ENCODE results near the gene MAGI2.
"Not testable (repeated sequence)": the region's sequence is repeated elsewhere in the genome, so short reads cannot be mapped to it uniquely, and the experiment has no call there.

MAGI2 gene

DNA sequence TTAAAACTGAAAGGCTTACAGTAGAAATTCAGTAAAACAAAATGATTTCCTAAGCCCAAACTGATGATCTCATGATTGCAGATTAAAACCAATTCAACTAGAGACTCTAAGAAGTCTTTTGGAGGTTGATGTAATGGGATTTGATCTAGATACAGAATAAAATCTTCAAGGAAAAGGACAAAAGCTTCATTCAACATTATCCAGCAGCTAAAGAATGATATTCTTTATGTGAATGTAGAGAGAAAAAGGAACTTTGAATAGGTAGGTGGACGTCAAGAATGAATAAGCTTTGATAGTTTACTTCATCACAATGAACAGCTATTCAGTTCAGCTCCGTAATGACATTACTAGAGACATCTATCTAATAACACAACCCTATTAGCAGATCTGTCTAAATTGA is 910.5 kb downstream of the MAGI2 start:
- DNase-seq (ENCODE audit: low read depth, low spot score), result no peak
- H3K27ac ChIP-seq, result no peak overlapping the region

DNA sequence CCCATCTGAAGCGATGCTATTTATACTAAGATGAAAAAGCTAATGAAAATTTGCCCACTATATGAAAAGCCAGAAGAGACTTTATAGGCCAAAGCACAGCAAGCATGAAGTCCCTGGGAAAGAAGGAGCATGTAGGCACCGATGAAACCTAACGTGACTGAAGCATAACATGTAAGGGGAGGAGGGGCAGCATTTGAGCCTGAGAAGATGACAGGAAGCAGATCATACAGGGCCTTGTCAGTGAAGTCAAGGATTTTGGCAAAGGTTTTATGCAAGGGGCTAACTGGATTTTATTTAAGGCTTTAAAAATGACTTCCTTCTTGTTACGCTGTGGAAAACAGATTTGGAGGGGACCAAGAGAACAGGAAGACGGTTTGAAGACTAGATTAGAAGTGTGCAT is 910.9 kb downstream of the MAGI2 start:
- H3K27ac ChIP-seq, result no peak overlapping the region
- DNase-seq (ENCODE audit: low read depth, low spot score), result no peak

DNA sequence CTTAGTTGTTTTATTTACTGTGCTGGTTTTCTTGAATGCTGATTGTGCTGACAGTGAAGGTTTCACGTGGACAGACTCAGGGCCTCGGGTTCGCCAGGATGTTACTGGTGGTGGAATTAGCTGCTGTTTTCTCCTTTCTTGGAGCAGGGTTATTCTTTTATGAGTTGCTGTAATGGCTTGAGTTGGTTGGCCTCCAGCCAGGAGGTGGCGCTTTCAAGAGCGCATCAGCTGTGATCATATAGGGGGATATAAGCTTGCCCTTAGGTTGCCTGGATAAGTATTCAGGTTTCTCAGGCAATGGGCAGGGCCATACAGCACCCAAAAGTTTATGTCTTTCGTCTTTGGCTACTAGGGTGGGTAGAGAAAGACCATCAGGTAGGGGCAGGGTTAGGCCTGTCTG is 913.6 kb downstream of the MAGI2 start:
- DNase-seq (ENCODE audit: low read depth, low spot score), result no peak
- H3K27ac ChIP-seq, result no peak overlapping the region

DNA sequence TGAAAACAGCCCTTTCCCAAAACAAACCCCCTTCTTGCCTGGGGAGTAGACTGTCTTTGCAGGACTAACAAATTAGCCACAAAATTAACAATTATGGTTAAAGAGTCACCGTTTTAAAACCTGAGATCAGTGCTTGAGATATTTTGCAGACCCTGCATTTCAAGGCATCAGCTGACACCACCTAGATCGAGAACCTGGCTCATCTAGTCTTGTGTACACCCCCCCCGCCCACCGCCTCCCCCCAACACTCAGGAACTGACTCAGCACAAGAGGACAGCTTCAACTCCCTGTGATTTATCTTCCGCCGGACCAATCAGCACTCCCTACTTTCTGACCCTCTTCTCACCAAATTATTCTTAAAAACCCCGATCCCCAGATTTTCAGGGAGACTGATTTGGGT is 917.8 kb downstream of the MAGI2 start:
- H3K27ac ChIP-seq, result no peak overlapping the region
- no peak for DNase-seq (ENCODE audit: low read depth, low spot score)

DNA sequence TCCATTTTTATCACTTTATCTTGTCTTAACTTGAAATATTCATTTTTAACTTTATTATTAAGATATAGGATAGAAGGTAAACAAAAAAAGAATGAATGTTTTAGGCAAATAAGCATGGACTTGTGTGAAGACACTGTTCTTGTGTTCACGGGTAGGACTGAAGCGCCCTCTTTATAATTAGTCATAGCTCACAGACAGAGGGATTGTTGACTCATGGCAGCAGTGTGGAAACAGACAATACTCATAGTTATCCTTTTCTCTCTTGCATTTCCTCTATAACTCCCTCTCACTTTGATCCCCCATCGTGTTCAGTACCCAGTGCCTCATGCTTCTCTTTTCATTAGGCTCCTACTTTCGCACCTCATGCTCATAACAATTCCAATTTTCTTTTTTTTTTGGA is 923.1 kb downstream of the MAGI2 start:
- peak; percentile 26 for DNase-seq (ENCODE audit: low read depth, low spot score)

DNA sequence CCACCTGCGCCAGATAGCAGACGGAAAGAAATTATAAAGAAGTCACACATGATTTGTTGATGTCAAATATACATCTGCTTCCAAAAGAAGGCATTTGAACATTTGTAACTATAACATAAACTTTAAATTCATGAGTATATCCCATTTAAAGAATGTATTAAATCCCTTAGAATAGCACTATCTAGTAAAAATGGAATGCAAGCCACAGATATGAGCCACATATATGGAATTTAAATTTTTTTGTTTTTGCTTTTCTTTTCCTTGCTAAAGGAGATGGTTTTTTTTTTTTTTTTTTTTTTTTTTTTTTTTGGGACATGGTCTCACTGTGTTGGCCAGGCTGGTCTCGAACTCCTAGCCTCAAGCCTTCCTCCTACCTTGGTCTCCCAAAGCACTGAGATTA is 924.1 kb downstream of the MAGI2 start:
- H3K27ac ChIP-seq, result no peak overlapping the region
- DNase-seq (ENCODE audit: low read depth, low spot score), result no peak

More for the DNA sequence above, 923.1 kb downstream of the MAGI2 start:
- no peak overlapping the region for H3K27ac ChIP-seq

DNA sequence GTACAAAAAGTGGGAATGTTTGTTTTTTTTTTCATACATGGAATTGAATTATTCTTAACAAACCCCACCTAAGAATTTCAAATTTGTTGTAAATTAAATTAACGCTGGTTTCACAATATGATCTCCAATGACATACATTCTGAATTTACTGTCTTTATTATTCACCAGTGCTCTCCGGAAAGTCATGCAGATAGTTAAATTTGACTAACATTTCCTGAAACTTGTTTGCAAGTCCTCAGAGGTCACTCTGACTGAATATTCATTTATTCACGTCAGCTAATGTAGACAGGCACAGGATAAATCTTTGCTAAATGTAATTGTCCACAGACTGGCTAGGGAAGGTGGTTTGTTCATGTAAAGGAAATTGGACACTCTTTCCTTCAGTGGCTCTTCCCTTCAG is 924.5 kb downstream of the MAGI2 start:
- no peak for DNase-seq (ENCODE audit: low read depth, low spot score)
- no peak overlapping the region for H3K27ac ChIP-seq

DNA sequence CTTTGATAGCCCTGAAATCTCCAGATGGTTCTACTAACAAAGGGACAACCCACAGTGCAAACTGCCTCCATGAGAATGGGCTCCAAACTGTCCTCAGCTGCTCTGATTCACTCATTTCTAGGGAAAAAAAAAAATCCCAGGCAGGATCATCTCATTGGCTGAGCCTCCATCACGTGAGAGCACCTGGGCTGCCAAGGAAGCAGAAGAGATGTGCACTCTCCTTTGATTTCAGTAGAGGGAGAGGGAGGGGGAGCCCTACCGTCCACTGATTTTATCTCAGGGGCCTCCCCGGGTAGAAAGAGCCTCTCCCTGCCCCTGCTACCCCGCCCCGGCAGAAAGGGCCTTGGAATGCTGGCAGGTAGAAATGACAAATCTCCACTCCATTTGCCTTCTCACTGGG is 929.5 kb downstream of the MAGI2 start:
- DNase-seq (ENCODE audit: low read depth, low spot score), result no peak
- H3K27ac ChIP-seq, result no peak overlapping the region

DNA sequence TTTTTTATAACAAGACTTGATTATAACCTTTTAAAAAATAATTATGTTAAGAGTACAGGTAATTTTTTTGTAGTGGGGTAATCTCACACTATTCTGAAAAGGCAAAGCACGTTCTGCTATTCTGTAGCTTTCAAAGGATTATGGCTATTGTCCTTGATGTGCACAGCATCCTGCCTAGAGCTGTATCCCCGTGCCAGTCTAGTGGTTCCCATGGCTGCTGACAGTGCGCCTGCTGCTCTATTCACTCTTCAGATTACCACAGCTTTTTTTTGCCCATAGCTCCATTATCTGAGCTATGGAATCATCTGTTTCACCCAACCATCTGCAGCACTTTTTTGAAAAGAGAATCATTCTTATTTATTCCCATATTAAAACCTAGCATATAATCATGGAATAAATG is 931.5 kb downstream of the MAGI2 start:
- DNase-seq (ENCODE audit: low read depth, low spot score), result no peak
- no peak overlapping the region for H3K27ac ChIP-seq

DNA sequence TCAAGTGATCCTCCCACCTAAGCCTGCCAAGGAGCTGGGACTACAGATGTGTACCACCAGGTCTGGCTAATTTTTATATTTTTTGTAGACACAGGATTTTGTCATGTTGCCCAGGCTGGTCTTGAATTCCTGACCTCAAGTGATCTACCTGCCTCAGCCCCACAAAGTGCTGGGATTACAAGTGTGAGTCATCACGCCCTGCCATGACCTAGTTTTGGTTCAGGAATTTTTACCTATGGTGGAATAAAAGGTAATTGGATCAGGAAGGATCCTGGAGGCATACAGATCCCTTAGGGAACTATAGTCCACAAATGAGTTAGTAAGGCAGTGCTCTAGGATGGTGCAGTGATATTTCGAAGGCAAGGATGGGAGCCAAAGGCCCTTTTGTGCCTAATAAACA is 937.0 kb downstream of the MAGI2 start:
- no peak overlapping the region for H3K27ac ChIP-seq
- DNase-seq (ENCODE audit: low read depth, low spot score), result no peak

DNA sequence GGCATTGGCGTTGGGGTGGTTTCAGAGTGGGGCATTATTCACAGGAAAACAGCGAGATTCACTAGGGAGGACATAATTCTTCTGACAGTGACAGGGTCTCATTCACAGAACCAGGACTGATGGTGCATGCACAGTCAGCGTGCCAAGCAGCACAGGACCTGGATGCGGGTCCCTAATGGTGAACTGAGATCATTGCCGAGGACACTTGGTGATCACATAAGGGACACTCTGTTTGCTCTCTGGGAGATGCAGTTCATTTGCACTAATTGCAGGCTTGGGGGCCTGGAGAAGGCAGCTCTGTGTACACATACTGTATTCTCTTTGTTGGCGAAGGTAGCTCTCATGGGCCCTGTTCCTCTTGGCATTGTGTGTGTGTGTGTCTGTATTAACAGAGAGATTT is 938.8 kb downstream of the MAGI2 start:
- no peak for DNase-seq (ENCODE audit: low read depth, low spot score)
- no peak overlapping the region for H3K27ac ChIP-seq

DNA sequence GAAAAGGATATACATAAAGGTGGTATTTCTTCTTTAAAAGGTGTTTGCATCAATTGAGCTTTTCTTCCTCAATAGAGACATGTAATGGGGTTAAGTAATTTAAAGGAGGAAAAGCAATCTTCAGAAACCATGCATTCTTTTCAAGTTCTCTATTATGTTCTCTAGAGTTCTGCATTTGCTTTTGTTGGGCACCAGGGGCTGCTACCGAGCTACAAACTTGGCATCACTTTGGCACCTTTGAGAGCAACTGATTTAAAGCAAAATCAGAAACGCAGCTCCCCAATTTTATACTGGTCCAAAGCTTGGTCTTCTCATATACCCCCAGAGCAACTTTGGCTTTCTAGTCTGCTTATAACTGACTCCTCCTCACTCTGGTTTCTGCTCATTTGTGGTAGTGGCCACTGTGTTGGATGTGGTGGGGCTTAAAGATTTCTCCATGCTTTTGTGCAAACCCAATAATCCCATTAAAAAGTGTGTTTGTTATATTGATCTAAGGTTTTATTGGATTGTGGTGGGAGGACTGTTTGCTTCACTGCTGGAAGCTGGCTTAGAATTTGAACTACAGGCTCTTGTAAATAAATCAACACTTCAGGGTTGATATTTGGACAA is 942.8 kb downstream of the MAGI2 start:
- no peak for DNase-seq (ENCODE audit: low read depth, low spot score)
- no peak overlapping the region for H3K27ac ChIP-seq

DNA sequence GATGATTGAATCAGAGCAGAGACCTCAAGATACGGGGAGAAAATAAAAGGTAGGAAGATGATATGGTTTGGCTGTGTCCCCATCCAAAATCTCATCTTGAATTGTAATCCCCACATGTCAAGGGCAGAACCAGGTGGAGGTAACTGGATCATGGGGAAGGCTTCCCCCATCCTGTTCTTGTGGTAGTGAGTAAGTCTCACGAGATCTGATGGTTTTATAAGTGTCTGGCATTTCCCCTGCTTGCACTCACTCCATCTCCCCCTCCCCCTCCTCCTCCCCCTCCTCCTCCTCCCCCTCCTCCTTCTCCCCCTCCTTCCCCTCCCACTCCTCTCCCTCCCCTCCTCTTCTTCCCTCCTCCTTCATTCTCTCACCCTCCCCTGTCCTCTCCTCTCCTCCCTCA is 950.2 kb downstream of the MAGI2 start:
- H3K27ac ChIP-seq; DNase-seq (ENCODE audit: low read depth, low spot score): not testable (repeated sequence)

DNA sequence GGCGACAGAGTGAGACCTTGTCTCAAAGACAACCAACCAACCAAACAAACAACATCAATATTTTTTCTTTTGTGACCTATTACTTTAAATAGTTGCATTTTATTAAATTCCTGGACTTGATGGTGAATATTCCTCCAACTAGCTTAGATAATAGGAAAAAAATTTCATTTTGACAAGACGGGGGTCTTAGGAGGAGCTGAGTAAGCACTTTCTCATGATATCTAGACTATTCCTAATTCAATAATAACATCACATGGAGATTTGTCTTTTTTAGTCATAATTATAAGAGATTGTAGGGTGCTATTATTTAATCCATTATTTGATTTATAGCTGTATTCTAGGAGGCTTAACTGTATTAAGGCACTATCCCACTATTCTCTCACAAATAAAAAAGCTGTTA is 952.4 kb downstream of the MAGI2 start:
- H3K27ac ChIP-seq, result no peak overlapping the region
- DNase-seq (ENCODE audit: low read depth, low spot score), result no peak

DNA sequence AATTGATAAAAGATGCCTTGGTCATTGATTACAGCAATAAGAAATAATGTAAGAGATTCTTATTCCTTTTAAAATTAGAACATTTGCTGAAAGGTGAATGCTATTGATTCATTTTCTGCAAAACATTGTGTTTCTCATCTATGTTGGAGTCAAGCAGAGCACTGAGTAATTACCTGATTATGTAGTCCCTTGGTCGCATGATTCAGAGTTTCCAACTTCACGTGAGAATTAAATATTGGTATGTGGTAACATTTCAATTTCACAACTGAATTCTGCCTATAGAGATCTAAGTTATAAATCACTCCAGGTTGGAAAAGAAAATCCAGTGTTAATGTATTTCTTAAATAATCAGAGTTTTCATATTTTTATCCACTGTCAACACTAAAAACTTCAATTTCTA is 953.5 kb downstream of the MAGI2 start:
- H3K27ac ChIP-seq, result no peak overlapping the region

DNA sequence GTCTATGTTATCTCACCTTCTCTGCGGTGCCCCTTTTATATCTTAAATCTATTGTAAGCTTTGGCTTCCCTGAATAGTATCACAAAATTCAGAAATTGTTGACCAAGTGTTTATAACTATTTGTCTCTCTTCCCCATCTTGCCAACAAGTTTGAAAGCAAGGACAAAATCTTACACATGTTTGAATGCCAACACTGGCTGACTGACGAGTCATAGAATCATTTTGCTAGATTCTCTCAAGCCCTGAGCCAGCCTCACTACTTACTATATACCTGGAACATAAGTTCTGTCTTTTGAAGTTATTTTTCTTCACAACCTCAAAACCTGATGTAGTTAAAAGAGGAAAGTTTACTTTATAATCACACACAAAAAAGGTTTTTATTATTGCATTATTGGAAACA is 954.2 kb downstream of the MAGI2 start:
- DNase-seq (ENCODE audit: low read depth, low spot score), result no peak

More for the DNA sequence above, 953.5 kb downstream of the MAGI2 start:
- no peak for DNase-seq (ENCODE audit: low read depth, low spot score)

DNA sequence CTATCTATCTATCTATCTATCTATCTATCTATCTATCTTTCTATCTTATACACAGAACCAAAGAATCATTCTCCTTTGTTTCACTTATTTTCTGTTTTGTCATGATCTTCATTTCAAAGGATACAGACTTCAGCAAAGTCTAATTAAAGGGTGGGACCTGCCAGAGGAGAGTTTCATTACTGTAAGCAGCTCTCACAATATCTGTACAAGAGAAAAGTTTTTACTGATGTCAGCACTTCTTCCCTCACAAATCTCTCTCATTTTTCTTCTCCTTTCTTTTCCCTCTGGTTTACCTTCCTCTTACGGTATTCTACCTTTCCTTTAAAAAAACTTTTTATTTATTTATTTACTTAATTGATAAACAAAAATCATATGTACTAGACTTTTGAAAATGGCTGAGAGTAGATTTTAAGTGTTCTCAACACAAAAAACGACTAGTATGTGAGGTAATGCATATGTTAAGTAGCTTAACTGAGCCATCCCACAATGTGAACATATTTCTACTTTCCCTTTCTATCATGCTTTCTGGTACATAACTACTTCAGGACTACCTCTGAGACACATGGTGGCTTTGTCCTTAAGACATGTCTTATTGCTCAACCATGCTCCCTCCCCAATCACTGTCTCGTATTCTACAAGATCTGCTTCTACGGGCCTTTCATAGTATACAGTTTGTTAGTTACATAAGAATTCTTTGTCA is 955.6 kb downstream of the MAGI2 start:
- DNase-seq (ENCODE audit: low read depth, low spot score), result no peak
- H3K27ac ChIP-seq, result no peak overlapping the region

More for the DNA sequence above, 954.2 kb downstream of the MAGI2 start:
- H3K27ac ChIP-seq, result no peak overlapping the region

DNA sequence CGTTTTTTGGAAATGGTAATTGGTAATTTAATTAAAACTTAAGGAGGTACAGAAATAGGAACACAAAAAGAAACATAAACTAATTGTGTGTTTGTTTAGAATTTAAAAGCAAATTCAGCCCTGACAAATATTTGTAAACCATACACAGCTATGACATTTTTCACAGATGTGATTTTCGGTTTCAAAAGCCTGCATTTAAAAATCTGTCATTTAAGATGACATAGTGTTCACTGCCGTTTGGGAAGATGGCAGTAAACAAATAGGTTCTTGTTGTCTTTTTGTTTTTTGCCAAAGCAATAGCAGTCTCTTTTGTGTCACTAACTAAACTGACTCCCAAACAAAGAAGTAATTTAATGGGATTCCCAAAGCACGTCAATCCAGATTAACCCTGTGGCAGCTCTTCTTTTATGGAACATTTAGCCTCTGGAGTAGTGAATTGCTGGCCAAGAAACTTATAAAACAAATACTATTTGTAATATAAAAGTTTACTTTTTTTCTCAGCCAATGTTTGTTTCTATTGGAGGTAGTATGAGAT is 957.3 kb downstream of the MAGI2 start:
- no peak overlapping the region for H3K27ac ChIP-seq
- no peak for DNase-seq (ENCODE audit: low read depth, low spot score)

DNA sequence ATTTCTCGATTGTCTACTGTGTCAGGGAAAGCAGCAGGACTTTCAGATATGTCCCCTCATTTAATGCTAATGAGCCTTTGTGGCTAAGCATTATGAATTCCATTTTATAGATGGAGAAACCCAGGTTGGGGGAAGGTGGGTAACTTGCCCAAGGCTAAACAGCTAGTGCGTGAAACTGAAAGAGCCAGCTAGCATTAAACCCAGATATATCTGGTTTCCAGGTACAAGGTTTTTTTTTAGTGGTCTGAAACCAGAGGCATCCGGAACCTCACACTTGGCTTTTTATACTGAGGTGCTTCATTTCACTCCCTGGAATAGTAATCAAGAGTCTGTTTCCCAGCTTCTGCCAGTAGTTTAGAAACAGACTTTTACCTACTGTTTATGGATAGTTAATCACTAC is 960.1 kb downstream of the MAGI2 start:
- DNase-seq (ENCODE audit: low read depth, low spot score), result no peak
- H3K27ac ChIP-seq, result no peak overlapping the region

DNA sequence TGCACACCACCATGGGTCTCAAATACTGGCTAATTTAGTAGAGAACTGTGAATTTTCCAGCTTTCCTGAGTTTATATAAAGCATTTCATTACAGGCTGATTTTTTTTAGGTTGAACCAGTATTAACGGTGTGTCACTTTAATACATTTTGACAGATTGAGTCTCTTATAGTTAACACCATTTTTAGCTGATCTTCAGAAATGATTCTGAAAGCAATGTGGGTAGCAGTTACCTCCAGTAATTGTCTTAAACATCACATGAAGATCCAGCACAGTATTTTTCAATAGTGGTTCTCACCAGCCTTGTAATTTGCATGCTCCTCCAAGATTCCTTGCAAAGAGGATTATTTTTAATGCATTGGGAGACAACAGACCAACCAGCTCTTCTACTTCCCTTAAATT is 961.3 kb downstream of the MAGI2 start:
- H3K27ac ChIP-seq, result no peak overlapping the region
- DNase-seq (ENCODE audit: low read depth, low spot score), result no peak

DNA sequence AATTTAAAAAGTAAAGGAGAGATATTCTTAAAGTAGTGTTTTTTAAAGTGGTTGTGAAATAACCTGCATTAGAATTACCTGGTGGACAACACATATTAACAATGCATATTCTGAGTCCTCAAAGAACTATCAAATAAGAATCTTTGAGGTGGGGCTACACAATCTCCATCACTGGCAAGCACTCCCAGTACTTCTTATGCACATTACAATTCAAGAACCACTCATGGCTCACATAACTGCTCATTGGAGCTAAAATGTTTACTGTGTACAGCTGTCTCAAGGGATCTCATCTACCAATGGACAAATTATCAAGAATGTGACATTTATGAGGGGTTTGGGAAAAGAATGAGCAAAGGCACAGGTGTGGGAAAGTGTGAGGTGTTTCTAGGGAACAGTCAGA is 962.9 kb downstream of the MAGI2 start:
- no peak for DNase-seq (ENCODE audit: low read depth, low spot score)

More for the DNA sequence above, 962.9 kb downstream of the MAGI2 start:
- no peak overlapping the region for H3K27ac ChIP-seq

All from epithelial cell of prostate (primary cell).